Activated T-helper 17 cell treated with anti-CD3 and anti-CD28 coated beads, Interleukin-2, amount 50 U/mL, for 72 hours (primary cell): ENCODE results near the gene GRIA2. TPM values are rescaled to one million over a fixed set of nuclear protein-coding genes. Genes with fewer than 3 reads are reported as not detected.
"Not testable (repeated sequence)": the region's sequence is repeated elsewhere in the genome, so short reads cannot be mapped to it uniquely, and the experiment has no call there.

Experiments used
- ATAC-seq: fragments of 150-1000 bp; cut with Tn5 transposase; replicated peaks from 2 replicates; pipeline ENCODE4 v1.10.0; 2021; ENCODE audit warnings: mild to moderate bottlenecking, moderate library complexity
- H3K27ac Mint-ChIP-seq: one replicate; pipeline ENCODE4 v1.8.0; 2022; ENCODE audit warnings: mixed read lengths
- H3K27me3 Mint-ChIP-seq: one replicate; pipeline ENCODE4 v1.8.0; 2022; ENCODE audit warnings: mixed read lengths
- H3K36me3 Mint-ChIP-seq: one replicate; pipeline ENCODE4 v1.8.0; 2022; ENCODE audit warnings: low read depth, mild to moderate bottlenecking, mixed read lengths
- H3K4me1 Mint-ChIP-seq: one replicate; pipeline ENCODE4 v1.8.0; 2022; ENCODE audit warnings: mixed read lengths
- H3K4me3 Mint-ChIP-seq: one replicate; pipeline ENCODE4 v1.8.0; 2022; ENCODE audit warnings: mild to moderate bottlenecking, mixed read lengths
- H3K9me3 Mint-ChIP-seq: one replicate; pipeline ENCODE4 v1.8.0; 2022; ENCODE audit warnings: mixed read lengths
- total RNA-seq, 2 donors: library from RNA; stranded (reverse); gene quantifications; one replicate each; pipeline ENCODE4 v1.2.3, GENCODE V29; 2022

Gene GRIA2
- total RNA-seq, 2 donors from 2014 or later: not detected

- Mint-ChIP-seq H3K9me3 (no peaks in the 10 kb centered on the region), H3K27ac (no peak overlapping the region), H3K36me3 (no peaks in the 10 kb centered on the region), H3K27me3 (peaks cover 11% of the 10 kb centered on the region), H3K4me3 (no peak overlapping the region), H3K4me1 (no peaks in the 10 kb centered on the region)
- no peak for ATAC-seq
Measured at GRCh38 chr4:157226035-157226434, 5.5 kb downstream of the GRIA2 start.

DNA sequence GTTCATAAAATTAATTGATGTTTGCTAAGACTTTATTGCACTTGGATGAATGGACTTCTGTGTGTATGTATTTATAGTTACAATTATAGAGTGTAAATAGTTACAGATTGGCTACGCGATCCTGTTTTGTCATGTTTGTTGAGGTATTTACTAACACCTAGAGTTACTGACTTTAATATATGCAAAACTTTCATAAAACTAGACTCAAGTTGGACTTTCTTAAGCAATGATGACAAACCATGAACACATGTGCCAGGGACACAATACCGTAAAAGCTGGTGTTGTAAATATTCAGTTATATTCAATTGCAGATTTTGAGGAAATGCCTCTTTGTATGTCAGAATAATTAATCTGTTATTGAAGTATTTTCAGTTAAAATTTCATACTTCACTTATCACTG is 6.1 kb downstream of the GRIA2 start:
- peaks cover 9% of the 10 kb centered on the region for H3K27me3 Mint-ChIP-seq
- no peaks in the 10 kb centered on the region for H3K4me1 Mint-ChIP-seq
- ATAC-seq: no peak
- no peaks in the 10 kb centered on the region for H3K36me3 Mint-ChIP-seq
- no peak overlapping the region for H3K27ac Mint-ChIP-seq
- H3K9me3 Mint-ChIP-seq: no peaks in the 10 kb centered on the region
- no peak overlapping the region for H3K4me3 Mint-ChIP-seq

DNA sequence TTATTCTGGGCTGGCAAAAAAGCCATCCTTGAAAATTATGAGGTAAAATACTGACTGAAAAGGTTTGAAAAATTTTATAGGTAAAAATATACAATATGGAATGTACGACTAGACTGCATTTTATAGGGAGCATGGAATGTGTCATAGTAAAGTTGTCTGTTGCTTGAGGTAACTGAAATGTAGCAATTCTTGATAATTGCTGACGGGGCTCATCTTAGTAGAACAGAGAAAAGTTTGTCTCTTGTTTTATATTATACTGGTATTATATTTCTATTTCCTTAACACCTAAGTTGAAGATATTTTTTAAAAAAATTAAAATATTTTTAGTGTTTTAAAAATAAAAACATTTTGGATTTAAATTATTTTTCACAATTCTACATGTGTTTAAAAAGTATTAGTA is 11.0 kb downstream of the GRIA2 start:
- no peak overlapping the region for H3K4me3 Mint-ChIP-seq
- no peaks in the 10 kb centered on the region for H3K4me1 Mint-ChIP-seq
- no peaks in the 10 kb centered on the region for H3K9me3 Mint-ChIP-seq
- H3K36me3 Mint-ChIP-seq: no peaks in the 10 kb centered on the region
- H3K27me3 Mint-ChIP-seq: no peaks in the 10 kb centered on the region
- no peak overlapping the region for H3K27ac Mint-ChIP-seq
- ATAC-seq: no peak

GRCh38 chr4:157242871-157243270 is 22.3 kb downstream of the GRIA2 start:
- Mint-ChIP-seq H3K27me3 (no peaks in the 10 kb centered on the region), H3K4me1 (no peaks in the 10 kb centered on the region)
- ATAC-seq: no peak

DNA sequence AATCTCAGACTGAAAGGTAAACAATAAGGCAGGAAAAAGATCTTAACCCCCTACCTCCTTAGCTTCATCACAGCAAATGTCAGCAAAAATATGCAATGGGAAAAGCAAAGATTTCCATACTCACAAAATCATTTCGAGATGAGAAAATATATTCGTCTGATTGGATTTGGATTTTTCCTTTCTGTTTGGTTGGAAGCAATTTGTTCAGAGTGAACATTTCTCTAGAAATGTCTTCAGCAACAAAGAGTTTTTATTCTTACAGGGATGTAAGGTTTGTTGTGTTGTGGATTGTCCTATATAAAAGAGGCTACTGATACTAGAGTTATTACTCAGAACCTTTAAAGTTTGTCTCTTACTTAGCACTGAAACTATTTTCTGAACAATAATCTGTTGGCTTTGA is 23.8 kb downstream of the GRIA2 start:
- H3K4me1 Mint-ChIP-seq: no peaks in the 10 kb centered on the region
- no peaks in the 10 kb centered on the region for H3K36me3 Mint-ChIP-seq
- ATAC-seq: no peak
- H3K4me3 Mint-ChIP-seq: no peak overlapping the region
- peaks cover 4% of the 10 kb centered on the region for H3K9me3 Mint-ChIP-seq
- no peaks in the 10 kb centered on the region for H3K27me3 Mint-ChIP-seq
- H3K27ac Mint-ChIP-seq: no peak overlapping the region

More at GRCh38 chr4:157242871-157243270, 22.3 kb downstream of the GRIA2 start:
- H3K27ac Mint-ChIP-seq: no peak overlapping the region
- H3K9me3 Mint-ChIP-seq: peaks cover 4% of the 10 kb centered on the region
- H3K36me3 Mint-ChIP-seq: no peaks in the 10 kb centered on the region
- H3K4me3 Mint-ChIP-seq: no peak overlapping the region

DNA sequence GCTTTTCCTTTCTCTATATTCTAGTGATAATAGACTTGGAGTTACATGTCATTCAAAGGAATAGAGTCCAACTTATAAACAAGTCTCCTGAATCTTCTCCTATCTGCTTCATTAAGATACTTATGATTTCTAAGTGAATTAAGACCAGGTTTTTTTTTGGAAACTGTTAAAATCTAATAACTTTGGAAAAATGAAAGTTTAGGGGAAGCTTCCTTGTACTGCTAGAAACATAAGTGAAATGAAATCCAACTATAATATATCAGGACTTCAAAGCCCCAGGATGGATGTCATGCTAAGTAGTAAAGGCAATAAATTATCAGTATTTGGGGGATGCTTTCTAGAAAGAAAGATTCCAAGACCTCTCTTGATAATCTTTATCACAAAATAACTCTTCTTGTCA is 24.8 kb downstream of the GRIA2 start:
- peaks cover 4% of the 10 kb centered on the region for H3K9me3 Mint-ChIP-seq
- no peak overlapping the region for H3K4me3 Mint-ChIP-seq
- no peaks in the 10 kb centered on the region for H3K4me1 Mint-ChIP-seq
- no peaks in the 10 kb centered on the region for H3K27me3 Mint-ChIP-seq
- no peak overlapping the region for H3K27ac Mint-ChIP-seq
- no peaks in the 10 kb centered on the region for H3K36me3 Mint-ChIP-seq
- no peak for ATAC-seq

- Mint-ChIP-seq H3K27me3 (no peaks in the 10 kb centered on the region), H3K9me3 (peaks cover 4% of the 10 kb centered on the region), H3K4me3 (no peak overlapping the region), H3K4me1 (no peaks in the 10 kb centered on the region), H3K36me3 (no peaks in the 10 kb centered on the region), H3K27ac (no peak overlapping the region)
- ATAC-seq: no peak
Measured at GRCh38 chr4:157246964-157247363, 26.4 kb downstream of the GRIA2 start.

DNA sequence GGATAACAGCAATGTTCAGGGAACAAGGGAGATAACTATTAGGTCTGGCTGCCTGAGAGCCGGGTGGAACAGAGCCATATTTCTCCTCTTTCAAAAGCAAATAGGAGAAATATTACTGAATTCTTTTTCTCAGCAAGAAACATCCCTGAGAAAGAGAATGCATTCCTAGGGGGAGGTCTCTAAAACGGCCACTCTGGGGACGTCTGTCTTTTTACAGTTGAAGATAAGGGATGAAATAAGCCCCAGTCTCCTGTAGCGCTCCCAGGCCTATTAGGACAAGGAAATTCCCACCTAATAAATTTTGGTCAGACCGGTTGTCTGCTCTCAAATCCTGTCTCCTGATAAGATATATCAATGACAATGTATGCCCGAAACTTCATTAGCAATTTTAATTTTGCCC is 37.6 kb downstream of the GRIA2 start:
- peaks cover 13% of the 10 kb centered on the region for H3K9me3 Mint-ChIP-seq
- H3K27ac Mint-ChIP-seq, ATAC-seq, H3K4me1 Mint-ChIP-seq, H3K4me3 Mint-ChIP-seq, H3K27me3 Mint-ChIP-seq, H3K36me3 Mint-ChIP-seq: not testable (repeated sequence)

DNA sequence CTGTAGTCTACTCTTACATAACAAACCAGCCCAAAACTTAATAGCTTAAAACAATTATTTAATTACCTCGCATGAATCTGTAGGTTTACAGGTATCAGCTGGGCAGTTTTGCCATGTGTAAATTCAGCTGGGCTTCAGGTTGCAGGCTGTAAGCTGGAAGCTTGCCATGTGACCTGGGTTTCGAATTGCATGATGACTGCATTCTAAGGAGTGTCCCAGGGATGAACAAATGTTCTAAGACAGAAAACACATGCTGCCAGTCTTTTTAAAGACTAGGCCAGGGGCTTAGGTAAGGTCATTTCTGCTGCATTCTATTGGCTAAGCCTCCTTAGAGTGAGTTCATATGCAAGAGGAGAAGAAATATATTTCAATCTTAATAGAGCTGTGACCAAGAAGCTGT is 44.8 kb downstream of the GRIA2 start:
- no peak for ATAC-seq
- no peak overlapping the region for H3K27ac Mint-ChIP-seq
- H3K4me3 Mint-ChIP-seq: no peak overlapping the region
- peaks cover 19% of the 10 kb centered on the region for H3K9me3 Mint-ChIP-seq
- H3K36me3 Mint-ChIP-seq: no peaks in the 10 kb centered on the region
- H3K27me3 Mint-ChIP-seq: no peaks in the 10 kb centered on the region
- H3K4me1 Mint-ChIP-seq: no peaks in the 10 kb centered on the region

GRCh38 chr4:157270108-157270507 is 49.6 kb downstream of the GRIA2 start:
- H3K4me3 Mint-ChIP-seq: no peak overlapping the region
- H3K4me1 Mint-ChIP-seq: no peaks in the 10 kb centered on the region
- no peaks in the 10 kb centered on the region for H3K36me3 Mint-ChIP-seq

DNA sequence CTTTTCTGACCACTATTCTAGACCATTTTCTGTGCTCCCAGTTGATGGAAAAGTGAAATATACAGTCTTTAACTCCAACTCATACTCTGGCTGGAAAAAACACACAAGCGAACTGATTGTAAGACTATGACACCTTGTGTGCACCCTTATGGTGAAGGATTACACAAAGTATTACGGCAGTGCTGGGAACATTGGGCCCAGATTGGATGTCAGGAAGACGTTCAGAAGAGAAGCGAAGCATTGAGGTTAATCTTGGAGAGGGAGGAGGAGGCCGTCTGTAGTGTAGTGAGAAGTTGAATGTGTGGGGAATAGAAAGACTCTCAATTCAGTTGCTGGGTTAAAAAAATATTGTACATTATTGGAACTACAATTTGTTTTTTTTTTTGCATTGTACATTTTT is 50.0 kb downstream of the GRIA2 start:
- H3K4me1 Mint-ChIP-seq: no peaks in the 10 kb centered on the region
- H3K27ac Mint-ChIP-seq: no peak overlapping the region
- H3K36me3 Mint-ChIP-seq: no peaks in the 10 kb centered on the region
- H3K9me3 Mint-ChIP-seq: peaks cover 14% of the 10 kb centered on the region
- no peak for ATAC-seq
- no peak overlapping the region for H3K4me3 Mint-ChIP-seq
- H3K27me3 Mint-ChIP-seq: no peaks in the 10 kb centered on the region

More at GRCh38 chr4:157270108-157270507, 49.6 kb downstream of the GRIA2 start:
- Mint-ChIP-seq H3K9me3 (peaks cover 14% of the 10 kb centered on the region), H3K27ac (no peak overlapping the region), H3K27me3 (no peaks in the 10 kb centered on the region)
- ATAC-seq: no peak

GRCh38 chr4:157271166-157271869 is 50.8 kb downstream of the GRIA2 start:
- H3K9me3 Mint-ChIP-seq: peaks cover 10% of the 10 kb centered on the region
- H3K27me3 Mint-ChIP-seq: no peaks in the 10 kb centered on the region
- no peak overlapping the region for H3K4me3 Mint-ChIP-seq
- no peaks in the 10 kb centered on the region for H3K36me3 Mint-ChIP-seq
- no peaks in the 10 kb centered on the region for H3K4me1 Mint-ChIP-seq
- H3K27ac Mint-ChIP-seq: no peak overlapping the region
- no peak for ATAC-seq

DNA sequence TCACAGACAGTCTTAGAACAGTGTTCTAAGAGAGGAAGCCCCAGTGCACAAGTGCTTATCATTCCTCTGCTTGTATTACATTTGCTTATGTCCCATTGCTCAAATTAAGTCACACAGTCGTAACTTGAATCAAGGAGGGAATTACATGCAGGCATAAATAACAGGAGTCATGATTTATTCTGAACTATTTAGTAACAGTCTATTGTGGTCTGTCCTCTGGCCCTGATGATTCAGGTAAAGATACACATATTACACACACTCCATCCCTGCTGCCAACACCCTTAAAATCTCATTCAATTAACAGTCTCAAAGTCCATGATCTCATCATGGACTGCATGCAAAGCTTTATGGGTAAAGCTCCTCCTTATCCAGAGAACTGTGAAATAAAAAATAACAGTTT is 60.1 kb downstream of the GRIA2 start:
- no peak for ATAC-seq
- H3K4me1 Mint-ChIP-seq: no peaks in the 10 kb centered on the region
- H3K27me3 Mint-ChIP-seq: no peaks in the 10 kb centered on the region
- H3K9me3 Mint-ChIP-seq: peaks cover 9% of the 10 kb centered on the region
- H3K27ac Mint-ChIP-seq: no peak overlapping the region
- no peak overlapping the region for H3K4me3 Mint-ChIP-seq
- H3K36me3 Mint-ChIP-seq: no peaks in the 10 kb centered on the region

DNA sequence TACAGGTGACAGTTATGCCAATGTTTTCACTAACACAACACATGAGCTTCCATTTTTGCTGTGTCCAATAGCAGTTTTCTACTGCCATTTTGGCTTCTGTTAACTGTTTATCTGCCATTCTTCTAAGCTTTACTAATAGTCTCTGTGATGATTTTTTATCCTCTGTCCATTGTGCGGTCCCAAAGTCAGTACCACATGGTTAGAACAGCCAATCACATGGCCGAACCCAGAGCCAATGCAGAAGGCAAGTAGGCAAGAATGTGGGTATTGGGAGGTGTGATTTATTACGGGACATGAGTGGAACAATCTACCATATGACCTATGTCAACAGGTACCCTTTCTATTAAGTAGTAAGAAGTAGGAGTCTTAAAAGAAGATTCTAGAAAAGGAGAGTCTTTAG is 61.5 kb downstream of the GRIA2 start:
- ATAC-seq: no peak
- Mint-ChIP-seq H3K27ac (no peak overlapping the region), H3K4me3 (no peak overlapping the region), H3K27me3 (no peaks in the 10 kb centered on the region), H3K4me1 (no peaks in the 10 kb centered on the region), H3K36me3 (no peaks in the 10 kb centered on the region), H3K9me3 (peaks cover 11% of the 10 kb centered on the region)

DNA sequence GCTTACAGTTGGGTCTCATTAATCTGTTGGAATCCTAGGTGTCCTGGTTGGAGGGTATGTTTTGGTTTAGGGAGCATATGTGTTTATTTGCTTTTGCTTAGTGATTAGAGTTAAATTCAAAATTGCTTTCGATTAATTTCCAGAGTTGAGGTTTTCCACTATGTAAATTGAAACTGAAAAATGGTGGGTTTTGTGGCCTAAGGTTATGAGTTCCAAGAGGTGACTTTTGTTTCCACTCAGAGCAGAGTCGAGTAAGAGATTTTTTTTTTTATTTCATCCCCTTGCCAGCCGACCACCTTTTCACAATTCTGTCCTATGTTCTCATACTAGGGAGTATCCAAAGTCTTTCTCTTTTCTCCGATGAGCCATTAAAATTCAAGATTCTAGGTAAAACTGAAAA is 66.9 kb downstream of the GRIA2 start:
- no peak for ATAC-seq
- no peaks in the 10 kb centered on the region for H3K27me3 Mint-ChIP-seq
- H3K27ac Mint-ChIP-seq: no peak overlapping the region
- H3K36me3 Mint-ChIP-seq: no peaks in the 10 kb centered on the region
- H3K4me3 Mint-ChIP-seq: no peak overlapping the region
- no peaks in the 10 kb centered on the region for H3K4me1 Mint-ChIP-seq
- H3K9me3 Mint-ChIP-seq: peaks cover 6% of the 10 kb centered on the region

GRCh38 chr4:157290622-157291021 is 70.1 kb downstream of the GRIA2 start:
- peaks cover 9% of the 10 kb centered on the region for H3K9me3 Mint-ChIP-seq
- H3K4me1 Mint-ChIP-seq: no peaks in the 10 kb centered on the region
- H3K27ac Mint-ChIP-seq: no peak overlapping the region
- no peaks in the 10 kb centered on the region for H3K36me3 Mint-ChIP-seq
- no peak overlapping the region for H3K4me3 Mint-ChIP-seq
- no peak for ATAC-seq
- H3K27me3 Mint-ChIP-seq: no peaks in the 10 kb centered on the region
